Ishikawa (cell line): ENCODE measurements around the gene SSC4D.

Experiments
- CEBPB ChIP-seq: IDR thresholded peaks from 2 replicates; pipeline ENCODE4 v1.6.1; 2012
- CREB1 ChIP-seq: IDR thresholded peaks from 2 replicates; pipeline ENCODE4 v1.6.1; 2012; ENCODE audit warnings: low read depth
- EGR1 ChIP-seq: IDR thresholded peaks from 2 replicates; pipeline ENCODE4 v1.6.1; 2012
- EP300 ChIP-seq: IDR thresholded peaks from 2 replicates; pipeline ENCODE4 v1.6.1; 2012; ENCODE audit warnings: borderline replicate concordance
- FOXM1 ChIP-seq: IDR thresholded peaks from 2 replicates; pipeline ENCODE4 v1.6.1; 2012; ENCODE audit warnings: low read depth, borderline replicate concordance
- MAX ChIP-seq: IDR thresholded peaks from 2 replicates; pipeline ENCODE4 v1.6.1; 2012
- NFIC ChIP-seq: IDR thresholded peaks from 2 replicates; pipeline ENCODE4 v1.6.1; 2012
- RAD21 ChIP-seq: IDR thresholded peaks from 2 replicates; pipeline ENCODE4 v1.6.1; 2012; ENCODE audit warnings: low read depth
- REST ChIP-seq: IDR thresholded peaks from 2 replicates; pipeline ENCODE4 v1.6.1; 2012; ENCODE audit warnings: low read depth, mild to moderate bottlenecking
- TAF1 ChIP-seq: IDR thresholded peaks from 2 replicates; pipeline ENCODE4 v1.6.1; 2012; ENCODE audit warnings: low read depth, mild to moderate bottlenecking
- TCF12 ChIP-seq: IDR thresholded peaks from 2 replicates; pipeline ENCODE4 v1.6.1; 2012; ENCODE audit warnings: low read depth
- TEAD4 ChIP-seq: IDR thresholded peaks from 2 replicates; pipeline ENCODE4 v1.6.1; 2012
- USF1 ChIP-seq: IDR thresholded peaks from 2 replicates; pipeline ENCODE4 v1.6.1; 2012
- YY1 ChIP-seq: IDR thresholded peaks from 2 replicates; pipeline ENCODE4 v1.6.1; 2012; ENCODE audit warnings: low read depth
- ZBTB7A ChIP-seq: IDR thresholded peaks from 2 replicates; pipeline ENCODE4 v1.6.1; 2012; ENCODE audit warnings: low read depth

Gene SSC4D

GRCh38 chr7:76412249-76412648, 2.8 kb upstream of the SSC4D start:
- TF ChIP-seq CREB1: no peak
- TF ChIP-seq USF1: no peak

DNA sequence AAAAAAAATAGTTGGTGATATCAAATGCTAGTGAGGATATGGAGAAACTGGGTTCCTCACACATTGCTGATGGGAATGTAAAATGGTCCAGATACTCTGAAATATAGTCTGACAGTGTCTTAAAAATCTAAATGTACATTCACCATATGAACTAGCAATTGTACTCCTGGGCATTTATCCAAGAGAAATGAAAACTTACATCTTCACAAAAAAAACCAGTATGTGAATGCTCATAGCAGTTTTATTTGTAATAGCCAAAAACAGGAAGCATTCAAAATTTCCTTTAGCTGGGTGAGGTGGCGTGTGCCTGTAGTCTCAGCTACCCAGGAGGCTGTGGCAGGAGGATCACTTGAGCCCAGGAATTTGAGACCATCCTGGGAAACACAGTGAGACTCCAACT, 2.1 kb upstream of the SSC4D start:
- TF ChIP-seq NFIC: no peak
- TF ChIP-seq EP300: no peak
- TF ChIP-seq TCF12: no peak
- TF ChIP-seq CREB1: no peak
- no peak for TF ChIP-seq YY1
- TF ChIP-seq TAF1: no peak
- no peak for TF ChIP-seq CEBPB
- no peak for TF ChIP-seq RAD21
- TF ChIP-seq REST: no peak

GRCh38 chr7:76408121-76408560, 1.4 kb downstream of the SSC4D start:
- TF ChIP-seq TEAD4 (no peak), NFIC (no peak), MAX (no peak), FOXM1 (no peak), ZBTB7A (no peak), YY1 (no peak), EP300 (no peak), RAD21 (no peak), TAF1 (no peak), CREB1 (no peak), TCF12 (no peak), USF1 (no peak), REST (no peak), CEBPB (no peak), EGR1 (no peak)

DNA sequence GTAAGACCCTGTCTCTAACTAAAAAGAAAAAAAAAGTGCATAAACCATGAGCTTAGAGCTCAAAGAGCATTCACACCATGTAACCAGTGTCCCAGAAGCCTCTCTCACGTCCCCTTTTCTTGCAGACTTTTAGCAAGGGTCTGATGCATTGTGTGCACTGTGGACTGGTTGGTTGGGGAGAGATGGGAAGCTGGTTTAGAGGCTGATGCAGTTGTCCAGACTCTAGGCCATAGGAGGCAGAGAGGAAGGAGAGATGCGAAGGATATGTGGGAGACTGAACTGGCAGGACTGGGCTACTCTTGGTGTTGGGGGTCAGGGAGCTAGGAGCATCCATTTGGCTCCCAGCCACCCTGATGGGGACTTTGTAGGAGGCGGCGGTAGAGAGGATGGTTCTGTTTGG, 1.8 kb downstream of the SSC4D start:
- no peak for TF ChIP-seq TCF12
- TF ChIP-seq NFIC: no peak
- TF ChIP-seq EP300: no peak
- TF ChIP-seq USF1: no peak
- no peak for TF ChIP-seq MAX
- no peak for TF ChIP-seq YY1

DNA sequence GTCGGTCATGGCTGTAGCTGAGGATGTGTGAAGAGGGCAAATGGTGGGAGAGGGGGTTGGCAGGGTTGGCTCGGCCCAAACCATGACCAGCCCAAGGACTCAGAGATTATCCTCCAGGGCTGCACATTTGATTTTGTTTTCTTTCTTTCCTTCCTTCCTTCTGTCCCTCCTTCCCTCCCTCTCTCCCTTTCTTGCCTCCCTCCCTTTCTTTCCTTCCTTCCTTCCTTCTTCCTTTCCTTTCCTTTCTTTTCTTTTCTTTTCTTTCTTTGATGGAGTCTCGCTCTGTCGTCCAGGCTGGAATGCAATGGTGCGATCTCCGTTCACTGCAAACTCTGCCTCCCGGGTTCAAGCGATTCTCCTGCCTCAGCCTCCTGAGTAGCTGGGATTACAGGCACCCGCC, 3.8 kb downstream of the SSC4D start:
- no peak for TF ChIP-seq CREB1
- no peak for TF ChIP-seq EP300
- no peak for TF ChIP-seq EGR1
- no peak for TF ChIP-seq RAD21
- TF ChIP-seq FOXM1: no peak
- no peak for TF ChIP-seq TEAD4
- TF ChIP-seq MAX: no peak
- no peak for TF ChIP-seq REST
- no peak for TF ChIP-seq TCF12
